HEK293T (cell line): ENCODE results near the gene PHF5A.

Experiments used
- CTCF ChIA-PET: fragments of 350-600 bp; formaldehyde crosslinking; extraction: SDS; loops from one replicate; lab custom pipeline; 2021; ENCODE audit warnings: antibody characterized with exemption, inconsistent platforms; lab: Yijun Ruan, JAX
- POLR2A ChIA-PET: fragments of 350-600 bp; formaldehyde crosslinking; extraction: SDS; loops from one replicate; lab custom pipeline; 2020; ENCODE audit warnings: antibody characterized with exemption, inconsistent platforms; lab: Yijun Ruan, JAX
- DNase-seq: peaks from one replicate; pipeline ENCODE4 v3.0.0; 2012; ENCODE audit warnings: mixed read lengths; ENCODE audit errors: extremely low spot score
- ARNT ChIP-seq: fragments of 450-650 bp; IDR thresholded peaks from 2 replicates; pipeline ENCODE4 v1.6.1; 2017; ENCODE audit warnings: mild to moderate bottlenecking
- BHLHE40 ChIP-seq: fragments of 450-650 bp; IDR thresholded peaks from 2 replicates; pipeline ENCODE4 v1.6.1; 2016; ENCODE audit warnings: mild to moderate bottlenecking, moderate library complexity, borderline replicate concordance
- CTBP1 ChIP-seq: fragments of 450-650 bp; IDR thresholded peaks from 2 replicates; pipeline ENCODE4 v1.6.1; 2016; ENCODE audit warnings: borderline replicate concordance
- ELF4 ChIP-seq: fragments of 450-650 bp; IDR thresholded peaks from 2 replicates; pipeline ENCODE4 v1.6.1; 2017; ENCODE audit warnings: antibody characterized with exemption
- FOXA1 ChIP-seq: fragments of 450-650 bp; IDR thresholded peaks from 2 replicates; pipeline ENCODE4 v1.6.1; 2016; ENCODE audit warnings: mild to moderate bottlenecking
- FOXK2 ChIP-seq: fragments of 450-650 bp; IDR thresholded peaks from 2 replicates; pipeline ENCODE4 v1.6.1; 2016; ENCODE audit warnings: mild to moderate bottlenecking
- FOXM1 ChIP-seq: fragments of 450-650 bp; IDR thresholded peaks from 2 replicates; pipeline ENCODE4 v1.6.1; 2017; ENCODE audit warnings: mild to moderate bottlenecking, borderline replicate concordance
- HDGF ChIP-seq: fragments of 450-650 bp; IDR thresholded peaks from 2 replicates; pipeline ENCODE4 v1.6.1; 2017; ENCODE audit warnings: antibody characterized with exemption, borderline replicate concordance
- L3MBTL2 ChIP-seq: fragments of 450-650 bp; conservative IDR thresholded peaks from 2 replicates; pipeline ENCODE4 v1.6.1; 2016; ENCODE audit warnings: mild to moderate bottlenecking
- LEF1 ChIP-seq: fragments of 450-650 bp; IDR thresholded peaks from 2 replicates; pipeline ENCODE4 v1.6.1; 2017; ENCODE audit warnings: mild to moderate bottlenecking, borderline replicate concordance
- NFRKB ChIP-seq: fragments of 450-650 bp; IDR thresholded peaks from 2 replicates; pipeline ENCODE4 v1.6.1; 2016; ENCODE audit warnings: mild to moderate bottlenecking, moderate library complexity
- PKNOX1 ChIP-seq: fragments of 450-650 bp; IDR thresholded peaks from 2 replicates; pipeline ENCODE4 v1.6.1; 2016
- SP1 ChIP-seq: fragments of 450-650 bp; IDR thresholded peaks from 2 replicates; pipeline ENCODE4 v1.6.1; 2017
- SUZ12 ChIP-seq: fragments of 450-650 bp; IDR thresholded peaks from 2 replicates; pipeline ENCODE4 v1.6.1; 2016; ENCODE audit warnings: mild to moderate bottlenecking
- TARDBP ChIP-seq: fragments of 450-650 bp; IDR thresholded peaks from 2 replicates; pipeline ENCODE4 v1.6.1; 2016
- ZNF384 ChIP-seq: fragments of 450-650 bp; IDR thresholded peaks from 2 replicates; pipeline ENCODE4 v1.6.1; 2016

Gene PHF5A

GRCh38 chr22:41459431-41459830, 9.1 kb downstream of the PHF5A start:
- DNase-seq = no peak
- ChIA-PET CTCF (no interaction called here), POLR2A (interaction anchor here (1.3 to 5.6 kb wide), 3 partner anchors 9 to 14 kb away, joined by 4 to 41 read pairs (median 19); partner anchors contain the start of genes ACO2, PHF5A and TOB2)
- TF ChIP-seq LEF1 = no peak
- no peak for TF ChIP-seq FOXK2
- no peak for TF ChIP-seq TARDBP
- no peak for TF ChIP-seq ELF4
- no peak for TF ChIP-seq NFRKB
- TF ChIP-seq ARNT = no peak
- TF ChIP-seq FOXM1 = no peak
- no peak for TF ChIP-seq PKNOX1
- no peak for TF ChIP-seq FOXA1
- no peak for TF ChIP-seq CTBP1
- no peak for TF ChIP-seq HDGF
- TF ChIP-seq SP1 = no peak
- TF ChIP-seq ZNF384 = no peak
- no peak for TF ChIP-seq BHLHE40
- no peak for TF ChIP-seq SUZ12
- no peak for TF ChIP-seq L3MBTL2

- POLR2A ChIA-PET = interaction anchor here (3.2 to 5.6 kb wide), 2 partner anchors 10 to 13 kb away, joined by 19 to 41 read pairs; partner anchors contain the start of genes ACO2, PHF5A and TOB2
- CTCF ChIA-PET = no interaction called here
- no peak for TF ChIP-seq PKNOX1
- no peak for TF ChIP-seq ZNF384
- no peak for TF ChIP-seq ARNT
- TF ChIP-seq SP1 = no peak
- no peak for TF ChIP-seq ELF4
- no peak for TF ChIP-seq BHLHE40
- no peak for TF ChIP-seq TARDBP
- no peak for TF ChIP-seq LEF1
- TF ChIP-seq NFRKB = no peak
- no peak for TF ChIP-seq L3MBTL2
- no peak for TF ChIP-seq FOXK2
- no peak for TF ChIP-seq FOXM1
- no peak for DNase-seq
These were observed 10.2 kb downstream of the PHF5A start for GRCh38 chr22:41458161-41458728.

GRCh38 chr22:41448189-41448808, 20.2 kb downstream of the PHF5A start:
- peak; percentile 91 for DNase-seq
- POLR2A ChIA-PET = interaction anchor here (0.6 to 7.8 kb wide), 23 partner anchors 11 to 1092 kb away, joined by 3 to 148 read pairs (median 4); partner anchors contain the start of genes ACO2, CCDC134, PHF5A and PMM1
- CTCF ChIA-PET = interaction anchor here (0.6 to 0.9 kb wide), 3 partner anchors 45 to 219 kb away, joined by 4 to 7 read pairs (median 5); no protein-coding TSS in a partner anchor
- TF ChIP-seq PKNOX1 = peak; percentile 80
- TF ChIP-seq ELF4 = no peak
- peak; percentile 29; the same call in 1 of the 2 replicates for TF ChIP-seq FOXM1
- TF ChIP-seq ZNF384 = peak; percentile 71

- peak; percentile 57 for DNase-seq
- TF ChIP-seq ARNT = no peak
- TF ChIP-seq HDGF = no peak
- no peak for TF ChIP-seq LEF1
- no peak for TF ChIP-seq SP1
- TF ChIP-seq TARDBP = no peak
- TF ChIP-seq SUZ12 = no peak
- no peak for TF ChIP-seq FOXA1
- no peak for TF ChIP-seq FOXK2
- no peak for TF ChIP-seq NFRKB
- no peak for TF ChIP-seq CTBP1
- TF ChIP-seq FOXM1 = no peak
- no peak for TF ChIP-seq L3MBTL2
- TF ChIP-seq BHLHE40 = no peak
- no peak for TF ChIP-seq ZNF384
- no peak for TF ChIP-seq PKNOX1
- no peak for TF ChIP-seq ELF4
- ChIA-PET POLR2A (interaction anchor here (0.6 to 7.8 kb wide), 43 partner anchors 10 to 353 kb away, joined by 3 to 148 read pairs (median 6); partner anchors contain the start of genes ACO2, CCDC134, DESI1 and PHF5A), CTCF (interaction anchor here (0.9 kb wide), 2 partner anchors 44 to 70 kb away, joined by 4 to 5 read pairs; no protein-coding TSS in a partner anchor)
These were observed 20.9 kb downstream of the PHF5A start for GRCh38 chr22:41447435-41448188.
